ENCODE measurements around the gene KCNJ15. TPM values are rescaled to one million over a fixed set of nuclear protein-coding genes. Genes with fewer than 3 reads are reported as not detected.
"Not testable (repeated sequence)": the region's sequence is repeated elsewhere in the genome, so short reads cannot be mapped to it uniquely, and the experiment has no call there.

Gene KCNJ15
- polyA plus RNA-seq, 2 of the 4 experiments (the other 2 are of a cell fraction): 0.19 to 0.30 TPM

- peaks cover 50% of the 10 kb centered on the region for H3K9me3 ChIP-seq
- no peaks in the 10 kb centered on the region for H3K4me1 ChIP-seq
- ATAC-seq (no peak), FAIRE-seq (no peak), DNase-seq (ENCODE audit: low read depth in 1 of 2, low spot score in 1 of 2) (peak in 1 of 2 experiments; percentile 28)
- no peak for TF ChIP-seq HES2 (IDR thresholded peaks at IDR 0.05)
- TF ChIP-seq EHMT2 (IDR thresholded peaks at IDR 0.05; ENCODE audit: low read depth): no peak
- TF ChIP-seq CEBPB (IDR thresholded peaks at IDR 0.05): no peak
- CTCF ChIA-PET: no interaction called here
- H3K4me2 ChIP-seq: no peak overlapping the region
- no peak overlapping the region for H3K4me3 ChIP-seq
- WGBS (ENCODE audit: missing lambda C conversion rate): 56% methylated on average over 8 of the region's 9 CpGs
- POLR2A ChIA-PET: no interaction called here
- no peak overlapping the region for H3K27ac ChIP-seq
Observed at GRCh38 chr21:38229260-38229877, 27.4 kb upstream of the KCNJ15 start.

DNA sequence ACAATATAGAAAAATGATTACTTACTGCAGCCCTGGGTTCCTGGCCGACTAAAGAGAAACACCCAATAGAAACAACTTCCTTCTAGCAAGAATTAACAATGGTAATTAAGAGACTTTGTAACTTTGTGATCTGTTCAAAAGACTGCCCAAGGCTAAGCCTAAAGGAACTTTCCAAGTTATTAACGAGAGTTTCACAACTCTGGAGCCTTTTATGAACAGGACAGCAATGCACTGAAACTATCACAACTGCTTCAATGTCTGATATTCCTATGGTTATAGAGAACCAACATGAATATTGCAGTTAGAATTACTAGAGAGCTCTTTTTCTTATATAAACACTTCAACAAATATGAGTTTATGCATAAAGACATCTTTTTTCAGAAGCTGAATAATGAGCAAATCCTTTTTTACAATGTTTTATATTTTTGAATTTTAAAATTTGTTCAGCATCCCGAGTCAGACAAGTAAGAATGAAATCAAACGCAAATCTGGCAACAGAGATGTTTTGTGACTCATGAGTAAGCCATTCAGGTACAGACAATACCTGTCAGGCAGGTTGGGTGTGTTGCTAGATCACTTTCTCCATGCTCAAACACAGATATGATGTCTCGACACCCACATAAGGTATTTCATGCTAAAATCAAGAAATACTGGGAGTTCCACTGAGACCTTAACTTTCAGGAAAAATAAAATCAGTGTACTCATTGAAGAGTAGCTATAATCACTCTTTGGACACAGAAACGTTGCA is 22.2 kb upstream of the KCNJ15 start:
- ATAC-seq: no peak
- TF ChIP-seq HES2 (IDR thresholded peaks at IDR 0.05) (no peak), EHMT2 (IDR thresholded peaks at IDR 0.05; ENCODE audit: low read depth) (no peak), MAZ (IDR thresholded peaks at IDR 0.05; ENCODE audit: borderline replicate concordance, low read depth, low read length) (no peak), EHF (CRISPR knock-in tag; IDR thresholded peaks at IDR 0.05) (no peak)
- Histone ChIP-seq H3K4me3 (no peak overlapping the region), H3K9me3 (peaks cover 20% of the 10 kb centered on the region; the same call in 2 of the 3 replicates), H3K27ac (no peak overlapping the region), H3K4me2 (no peak overlapping the region), H3K4me1 (no peaks in the 10 kb centered on the region)
- 31% methylated on average over 6 of the region's 6 CpGs for WGBS (ENCODE audit: missing lambda C conversion rate)
- no peak for DNase-seq (ENCODE audit: low read depth in 1 of 2, low spot score in 1 of 2)
- FAIRE-seq: no peak
- ChIA-PET CTCF (interaction anchor here (1.1 to 2.0 kb wide), 3 partner anchors 10 to 43 kb away, joined by 3 to 4 read pairs (median 3); no protein-coding TSS in a partner anchor), POLR2A (no interaction called here)

DNA sequence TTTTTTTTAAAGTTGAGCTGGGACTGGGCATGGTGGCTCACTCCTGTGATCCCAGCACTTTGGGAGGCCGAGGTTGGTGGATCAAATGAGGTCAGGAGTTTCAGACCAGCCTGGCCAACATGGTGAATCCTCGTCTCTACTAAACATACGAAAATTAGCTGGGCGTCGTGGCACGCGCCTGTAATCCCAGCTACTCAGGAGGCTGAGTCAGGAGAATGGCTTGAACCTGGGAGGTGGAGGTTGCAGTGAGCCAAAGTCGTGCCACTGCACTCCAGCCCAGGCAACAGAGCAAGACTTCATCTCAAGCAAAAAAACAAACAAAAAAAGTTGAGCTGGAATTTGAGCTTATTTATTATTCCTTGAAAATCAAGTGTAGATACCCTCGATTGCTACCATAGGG is 21.5 kb upstream of the KCNJ15 start:
- H3K27ac ChIP-seq; FAIRE-seq; POLR2A ChIA-PET; ATAC-seq; DNase-seq (ENCODE audit: low read depth in 1 of 2, low spot score in 1 of 2); H3K4me1 ChIP-seq; H3K4me3 ChIP-seq; H3K4me2 ChIP-seq: not testable (repeated sequence)
- H3K9me3 ChIP-seq: peaks cover 14% of the 10 kb centered on the region; the same call in 2 of the 3 replicates
- CTCF ChIA-PET: interaction anchor here (1.1 to 2.0 kb wide), 2 partner anchors 9 to 42 kb away, joined by 3 to 4 read pairs; no protein-coding TSS in a partner anchor
- 75% methylated on average over 9 of the region's 9 CpGs for WGBS (ENCODE audit: missing lambda C conversion rate)

DNA sequence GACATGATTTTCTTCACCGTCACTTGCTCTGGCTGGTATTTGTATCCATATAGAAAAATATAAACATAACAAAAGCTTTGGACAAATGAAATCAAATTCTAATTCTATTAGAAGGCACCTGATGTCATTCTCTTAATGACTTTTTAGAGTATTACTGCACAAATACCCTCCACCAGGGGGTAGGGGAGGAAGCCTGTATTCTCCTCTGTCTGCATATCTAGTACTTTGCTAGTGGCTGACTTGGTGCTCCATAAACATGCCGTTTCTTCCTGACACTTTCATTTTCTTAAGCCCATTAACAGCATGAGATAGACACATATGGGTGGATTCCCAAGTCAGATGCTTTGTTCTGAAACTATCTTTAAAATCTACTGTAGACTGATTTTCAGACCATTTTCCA is 20.6 kb upstream of the KCNJ15 start:
- ChIA-PET CTCF (interaction anchor here (1.1 to 2.0 kb wide), 2 partner anchors 8 to 116 kb away, joined by 3 to 4 read pairs; no protein-coding TSS in a partner anchor), POLR2A (no interaction called here)
- Histone ChIP-seq H3K4me3 (no peak overlapping the region), H3K4me1 (no peaks in the 10 kb centered on the region), H3K9me3 (peaks cover 7% of the 10 kb centered on the region; the same call in 2 of the 3 replicates), H3K27ac (no peak overlapping the region), H3K4me2 (no peak overlapping the region)
- DNase-seq (ENCODE audit: low read depth in 1 of 2, low spot score in 1 of 2): no peak
- no peak for ATAC-seq
- WGBS (ENCODE audit: missing lambda C conversion rate): 66% methylated on average over 2 of the region's 2 CpGs
- FAIRE-seq: no peak
- TF ChIP-seq PHF8 (IDR thresholded peaks at IDR 0.05; ENCODE audit: borderline replicate concordance, low read depth) (no peak), CHD2 (IDR thresholded peaks at IDR 0.05; ENCODE audit: low read length, partially characterized antibody) (no peak), RARB (CRISPR knock-in tag; IDR thresholded peaks at IDR 0.05) (no peak), JUN (IDR thresholded peaks at IDR 0.05) (no peak), CEBPB (IDR thresholded peaks at IDR 0.05) (no peak), CBX2 (IDR thresholded peaks at IDR 0.05; ENCODE audit: borderline replicate concordance, low read depth) (no peak), HES2 (IDR thresholded peaks at IDR 0.05) (no peak), ZC3H11A (IDR thresholded peaks at IDR 0.05) (no peak), ZNF302 (CRISPR knock-in tag; IDR thresholded peaks at IDR 0.05) (no peak), MAX (IDR thresholded peaks at IDR 0.05) (no peak), E2F6 (IDR thresholded peaks at IDR 0.05; ENCODE audit: borderline replicate concordance, low read depth) (no peak), EHMT2 (IDR thresholded peaks at IDR 0.05; ENCODE audit: low read depth) (no peak), TP53 (CRISPR knock-in tag; IDR thresholded peaks at IDR 0.05) (no peak), CTCF (IDR thresholded peaks at IDR 0.05) (no peak)
- TF ChIP-seq, protein P1, sequence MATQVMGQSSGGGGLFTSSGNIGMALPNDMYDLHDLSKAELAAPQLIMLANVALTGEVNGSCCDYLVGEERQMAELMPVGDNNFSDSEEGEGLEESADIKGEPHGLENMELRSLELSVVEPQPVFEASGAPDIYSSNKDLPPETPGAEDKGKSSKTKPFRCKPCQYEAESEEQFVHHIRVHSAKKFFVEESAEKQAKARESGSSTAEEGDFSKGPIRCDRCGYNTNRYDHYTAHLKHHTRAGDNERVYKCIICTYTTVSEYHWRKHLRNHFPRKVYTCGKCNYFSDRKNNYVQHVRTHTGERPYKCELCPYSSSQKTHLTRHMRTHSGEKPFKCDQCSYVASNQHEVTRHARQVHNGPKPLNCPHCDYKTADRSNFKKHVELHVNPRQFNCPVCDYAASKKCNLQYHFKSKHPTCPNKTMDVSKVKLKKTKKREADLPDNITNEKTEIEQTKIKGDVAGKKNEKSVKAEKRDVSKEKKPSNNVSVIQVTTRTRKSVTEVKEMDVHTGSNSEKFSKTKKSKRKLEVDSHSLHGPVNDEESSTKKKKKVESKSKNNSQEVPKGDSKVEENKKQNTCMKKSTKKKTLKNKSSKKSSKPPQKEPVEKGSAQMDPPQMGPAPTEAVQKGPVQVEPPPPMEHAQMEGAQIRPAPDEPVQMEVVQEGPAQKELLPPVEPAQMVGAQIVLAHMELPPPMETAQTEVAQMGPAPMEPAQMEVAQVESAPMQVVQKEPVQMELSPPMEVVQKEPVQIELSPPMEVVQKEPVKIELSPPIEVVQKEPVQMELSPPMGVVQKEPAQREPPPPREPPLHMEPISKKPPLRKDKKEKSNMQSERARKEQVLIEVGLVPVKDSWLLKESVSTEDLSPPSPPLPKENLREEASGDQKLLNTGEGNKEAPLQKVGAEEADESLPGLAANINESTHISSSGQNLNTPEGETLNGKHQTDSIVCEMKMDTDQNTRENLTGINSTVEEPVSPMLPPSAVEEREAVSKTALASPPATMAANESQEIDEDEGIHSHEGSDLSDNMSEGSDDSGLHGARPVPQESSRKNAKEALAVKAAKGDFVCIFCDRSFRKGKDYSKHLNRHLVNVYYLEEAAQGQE (IDR thresholded peaks at IDR 0.05): no peak
- TF ChIP-seq, protein P2, sequence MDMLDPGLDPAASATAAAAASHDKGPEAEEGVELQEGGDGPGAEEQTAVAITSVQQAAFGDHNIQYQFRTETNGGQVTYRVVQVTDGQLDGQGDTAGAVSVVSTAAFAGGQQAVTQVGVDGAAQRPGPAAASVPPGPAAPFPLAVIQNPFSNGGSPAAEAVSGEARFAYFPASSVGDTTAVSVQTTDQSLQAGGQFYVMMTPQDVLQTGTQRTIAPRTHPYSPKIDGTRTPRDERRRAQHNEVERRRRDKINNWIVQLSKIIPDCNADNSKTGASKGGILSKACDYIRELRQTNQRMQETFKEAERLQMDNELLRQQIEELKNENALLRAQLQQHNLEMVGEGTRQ (IDR thresholded peaks at IDR 0.05): no peak
